Activated T-cell treated with anti-CD3 and anti-CD28 coated beads, Interleukin-2, amount 50 U/mL, for 24 hours (primary cell): Measurements from ENCODE around the gene TGFB1.
"Not testable (repeated sequence)": the region's sequence is repeated elsewhere in the genome, so short reads cannot be mapped to it uniquely, and the experiment has no call there.

Source experiments
- DNase-seq: peaks from one replicate; pipeline ENCODE4 v3.0.0-alpha.2; 2020
- H3K27ac Mint-ChIP-seq: 2 replicates; pipeline ENCODE4 v1.8.0; 2020; ENCODE audit warnings: mild to moderate bottlenecking, mixed read lengths
- H3K27me3 Mint-ChIP-seq: 2 replicates; pipeline ENCODE4 v1.8.0; 2020; ENCODE audit warnings: mixed read lengths
- H3K36me3 Mint-ChIP-seq: 2 replicates; pipeline ENCODE4 v1.8.0; 2020; ENCODE audit warnings: low read depth, mixed read lengths
- H3K4me1 Mint-ChIP-seq: 2 replicates; pipeline ENCODE4 v1.8.0; 2020; ENCODE audit warnings: low read depth, mixed read lengths
- H3K4me3 Mint-ChIP-seq: 2 replicates; pipeline ENCODE4 v1.8.0; 2020; ENCODE audit warnings: mild to moderate bottlenecking, moderate library complexity, mixed read lengths
- H3K9me3 Mint-ChIP-seq: 2 replicates; pipeline ENCODE4 v1.8.0; 2020; ENCODE audit warnings: mixed read lengths

Gene TGFB1

GRCh38 chr19:41377977-41378709, 24.4 kb upstream of the TGFB1 start:
- Mint-ChIP-seq H3K27ac (peak overlapping the region; percentile 5), H3K27me3 (no peaks in the 10 kb centered on the region), H3K4me1 (peaks cover 14% of the 10 kb centered on the region), H3K36me3 (peaks cover 7% of the 10 kb centered on the region), H3K4me3 (no peak overlapping the region), H3K9me3 (no peaks in the 10 kb centered on the region)
- no peak for DNase-seq

GRCh38 chr19:41376998-41377365, 23.3 kb upstream of the TGFB1 start:
- no peaks in the 10 kb centered on the region for H3K9me3 Mint-ChIP-seq
- H3K36me3 Mint-ChIP-seq = peaks cover 4% of the 10 kb centered on the region
- no peaks in the 10 kb centered on the region for H3K27me3 Mint-ChIP-seq
- H3K4me1 Mint-ChIP-seq = peaks cover 14% of the 10 kb centered on the region
- DNase-seq = peak; percentile 46
- peak overlapping the region; percentile 65 for H3K4me3 Mint-ChIP-seq
- H3K27ac Mint-ChIP-seq = peak overlapping the region; percentile 68

- Mint-ChIP-seq H3K9me3 (no peaks in the 10 kb centered on the region), H3K36me3 (peaks cover 2% of the 10 kb centered on the region), H3K4me1 (peaks cover 14% of the 10 kb centered on the region), H3K4me3 (peak within 1 kb of the TSS; percentile 65), H3K27ac (peak within 1 kb of the TSS; percentile 68), H3K27me3 (no peaks in the 10 kb centered on the region)
- peak; percentile 50 for DNase-seq
Measured at GRCh38 chr19:41376241-41376997, 22.7 kb upstream of the TGFB1 start, which contains the start of gene TMEM91. Gene TMEM91, plus strand, starts transcription at chr19:41376533. Its CDS starts 1,777 bp downstream, at chr19:41378310.

GRCh38 chr19:41373993-41374392, 20.3 kb upstream of the TGFB1 start:
- peaks cover 2% of the 10 kb centered on the region for H3K36me3 Mint-ChIP-seq

DNA sequence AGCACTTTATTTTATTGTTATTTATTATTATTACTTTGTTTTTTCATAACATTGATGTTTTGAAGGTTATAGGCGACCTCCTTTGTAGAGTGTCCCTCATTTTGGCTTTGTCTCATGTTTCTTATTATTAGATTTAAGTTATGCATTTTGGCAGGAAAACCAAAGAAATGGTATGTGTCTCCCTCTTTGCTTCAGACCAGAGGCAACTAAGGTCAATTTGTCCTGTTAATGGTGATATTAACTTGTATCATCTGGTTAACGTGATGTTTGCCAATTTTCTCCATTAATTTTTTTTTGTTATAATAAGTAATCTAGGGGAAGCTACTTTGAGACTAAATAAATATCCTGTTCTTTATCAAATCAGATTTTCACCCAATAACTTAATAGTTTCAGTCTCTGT, 18.8 kb upstream of the TGFB1 start:
- no peaks in the 10 kb centered on the region for H3K9me3 Mint-ChIP-seq
- no peak overlapping the region for H3K27ac Mint-ChIP-seq

More at GRCh38 chr19:41373993-41374392, 20.3 kb upstream of the TGFB1 start:
- H3K4me1 Mint-ChIP-seq = peaks cover 14% of the 10 kb centered on the region
- no peaks in the 10 kb centered on the region for H3K9me3 Mint-ChIP-seq
- no peak overlapping the region for H3K27ac Mint-ChIP-seq
- no peaks in the 10 kb centered on the region for H3K27me3 Mint-ChIP-seq
- DNase-seq = no peak
- no peak overlapping the region for H3K4me3 Mint-ChIP-seq

DNA sequence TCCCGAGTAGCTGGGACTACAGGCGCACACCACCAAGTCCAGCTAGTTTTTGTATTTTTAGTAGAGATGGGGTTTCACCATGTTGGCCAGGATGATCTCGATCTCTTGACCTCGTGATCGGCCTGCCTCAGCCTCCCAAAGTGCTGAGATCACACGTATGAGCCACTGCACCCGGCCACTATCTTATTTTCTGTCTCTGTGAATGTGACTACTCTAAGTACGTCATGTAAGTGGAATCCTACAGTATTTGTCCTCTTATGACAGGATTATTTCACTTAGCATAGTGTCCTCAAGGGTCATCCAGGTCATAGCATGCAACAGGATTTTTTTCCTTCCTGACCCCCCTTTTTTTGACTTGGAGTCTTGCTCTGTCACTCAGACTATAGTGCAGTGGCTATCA, 17.8 kb upstream of the TGFB1 start:
- Mint-ChIP-seq H3K9me3 (no peaks in the 10 kb centered on the region), H3K4me3 (no peak overlapping the region), H3K4me1 (peaks cover 12% of the 10 kb centered on the region), H3K27ac (no peak overlapping the region), H3K36me3 (peaks cover 2% of the 10 kb centered on the region), H3K27me3 (no peaks in the 10 kb centered on the region)
- no peak for DNase-seq

More for the DNA sequence above, 18.8 kb upstream of the TGFB1 start:
- H3K27me3 Mint-ChIP-seq = no peaks in the 10 kb centered on the region
- no peak overlapping the region for H3K4me3 Mint-ChIP-seq
- no peak for DNase-seq
- peaks cover 16% of the 10 kb centered on the region for H3K4me1 Mint-ChIP-seq
- H3K36me3 Mint-ChIP-seq = peaks cover 2% of the 10 kb centered on the region

DNA sequence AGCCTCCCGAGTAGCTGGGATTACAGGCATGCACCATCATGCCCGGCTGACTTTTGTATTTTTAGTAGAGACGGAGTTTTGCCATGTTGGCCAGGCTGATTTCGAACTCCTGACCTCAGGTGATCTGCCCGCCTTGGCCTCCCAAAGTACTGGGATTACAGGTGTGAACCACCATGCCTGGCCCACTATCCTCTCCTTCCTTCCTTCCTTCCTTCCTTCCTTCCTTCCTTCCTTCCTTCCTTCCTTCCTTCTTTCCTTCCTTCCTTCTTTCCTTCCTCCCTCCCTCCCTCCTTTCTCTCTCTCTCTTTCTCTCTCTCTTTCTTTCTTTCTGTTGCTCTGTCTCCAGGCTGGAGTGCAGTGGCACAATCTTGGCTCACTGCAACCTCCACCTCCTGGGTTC, 17.4 kb upstream of the TGFB1 start:
- not testable (repeated sequence) for H3K9me3 Mint-ChIP-seq, H3K4me3 Mint-ChIP-seq, H3K36me3 Mint-ChIP-seq, H3K27me3 Mint-ChIP-seq, H3K27ac Mint-ChIP-seq, DNase-seq
- H3K4me1 Mint-ChIP-seq = peaks cover 13% of the 10 kb centered on the region

- Mint-ChIP-seq H3K9me3 (no peaks in the 10 kb centered on the region), H3K27ac (no peak overlapping the region), H3K4me1 (peaks cover 9% of the 10 kb centered on the region), H3K36me3 (peaks cover 4% of the 10 kb centered on the region), H3K27me3 (no peaks in the 10 kb centered on the region), H3K4me3 (no peak overlapping the region)
- no peak for DNase-seq
Measured at GRCh38 chr19:41369769-41370168, 16.0 kb upstream of the TGFB1 start.

DNA sequence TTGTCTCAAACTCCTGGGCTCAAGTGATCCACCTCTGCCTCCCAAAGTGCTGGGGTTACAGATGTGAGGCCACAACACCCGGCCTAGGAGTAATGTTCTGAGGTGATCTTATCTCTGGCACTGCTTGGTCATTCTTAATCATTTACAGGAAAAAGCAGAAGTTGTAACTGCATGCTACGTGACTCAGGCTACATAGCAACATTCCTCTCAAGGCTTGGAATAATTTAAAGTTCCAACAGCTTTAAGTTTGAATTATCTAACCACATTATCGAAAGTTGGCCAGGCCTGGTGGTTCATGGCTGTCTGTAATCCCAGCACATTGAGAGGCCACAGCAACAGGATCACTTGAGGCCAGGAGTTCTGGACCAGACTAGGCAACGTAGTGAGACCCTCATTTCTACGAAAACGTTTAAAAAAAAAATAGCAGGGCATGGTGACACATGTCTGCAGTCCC, 14.2 kb upstream of the TGFB1 start:
- H3K27ac Mint-ChIP-seq = peak overlapping the region; percentile 27
- peaks cover 21% of the 10 kb centered on the region for H3K4me1 Mint-ChIP-seq
- H3K27me3 Mint-ChIP-seq = no peaks in the 10 kb centered on the region
- H3K9me3 Mint-ChIP-seq = no peaks in the 10 kb centered on the region
- peaks cover 10% of the 10 kb centered on the region for H3K36me3 Mint-ChIP-seq
- no peak overlapping the region for H3K4me3 Mint-ChIP-seq
- DNase-seq = no peak

DNA sequence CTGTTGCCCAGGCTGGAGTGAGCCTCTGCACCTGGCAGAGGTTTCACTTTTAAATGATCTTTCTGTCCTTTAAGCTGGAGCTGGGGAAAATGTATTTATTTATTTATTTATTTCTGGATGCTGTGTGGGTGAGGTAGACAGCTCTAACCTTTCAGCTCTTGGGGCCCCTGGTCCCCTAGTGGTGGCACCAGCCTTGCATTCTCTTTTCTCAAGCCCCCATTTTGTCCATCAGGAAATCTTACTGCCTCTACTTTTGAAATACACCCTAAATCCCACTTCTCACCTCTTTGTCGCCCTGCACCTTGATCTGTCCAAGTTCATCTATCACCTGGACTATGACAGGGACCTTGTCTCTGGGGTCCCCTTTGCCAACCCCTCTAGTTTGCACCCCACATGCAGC, 12.4 kb upstream of the TGFB1 start:
- no peak overlapping the region for H3K4me3 Mint-ChIP-seq
- DNase-seq = no peak
- H3K4me1 Mint-ChIP-seq = peaks cover 29% of the 10 kb centered on the region
- no peaks in the 10 kb centered on the region for H3K27me3 Mint-ChIP-seq
- peaks cover 18% of the 10 kb centered on the region for H3K36me3 Mint-ChIP-seq
- H3K9me3 Mint-ChIP-seq = no peaks in the 10 kb centered on the region
- H3K27ac Mint-ChIP-seq = no peak overlapping the region

- peak overlapping the region; percentile 100 for H3K27ac Mint-ChIP-seq
- DNase-seq = no peak
- H3K36me3 Mint-ChIP-seq = peaks cover 22% of the 10 kb centered on the region
- no peaks in the 10 kb centered on the region for H3K27me3 Mint-ChIP-seq
- peak overlapping the region; percentile 91 for H3K4me3 Mint-ChIP-seq
- no peaks in the 10 kb centered on the region for H3K9me3 Mint-ChIP-seq
- H3K4me1 Mint-ChIP-seq = peaks cover 31% of the 10 kb centered on the region
Measured at GRCh38 chr19:41364524-41365391, 11.0 kb upstream of the TGFB1 start.

DNA sequence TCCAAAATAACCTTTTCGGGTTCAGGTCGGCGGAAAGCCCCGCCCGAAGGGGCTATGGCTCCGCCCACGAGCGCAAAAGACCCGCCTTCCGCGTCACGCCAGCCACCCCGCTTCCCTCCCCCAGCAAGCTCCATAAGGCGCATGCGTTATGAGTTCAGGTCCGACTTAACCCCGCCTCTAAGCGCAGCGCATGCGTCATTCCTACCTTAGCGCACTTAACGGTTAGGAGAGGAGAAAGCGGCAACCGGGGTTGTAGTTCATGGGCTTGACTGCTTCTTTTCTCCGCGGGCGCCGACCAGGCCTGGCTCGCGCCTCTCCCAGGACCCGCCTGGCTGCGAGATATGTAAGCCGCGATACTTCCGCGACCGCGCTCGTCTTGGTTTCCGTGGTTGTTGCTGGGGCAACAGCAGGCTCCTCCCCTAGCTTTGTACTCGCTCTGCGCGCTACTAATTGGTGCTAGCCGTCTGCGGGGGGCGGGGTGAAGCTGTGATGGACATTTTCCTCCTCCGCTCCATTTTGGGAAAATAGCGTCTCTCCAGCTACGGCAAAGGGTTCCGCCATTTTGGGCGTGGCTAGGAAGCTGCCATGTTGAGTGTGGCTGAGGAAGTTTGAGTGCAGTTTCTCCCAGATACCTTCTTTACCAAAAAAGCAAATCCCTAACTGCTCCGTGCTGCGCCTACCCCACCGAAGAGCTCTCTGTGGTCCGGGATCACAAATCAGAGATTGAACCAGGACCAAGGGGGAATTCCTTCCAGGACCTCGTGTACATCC, 10.2 kb upstream of the TGFB1 start, which contains the start of gene B9D2:
Gene B9D2 (minus strand): TSS at position 397 of the 771 bp plus-strand sequence. CDS start 630 bp downstream, outside the sequence.
- Mint-ChIP-seq H3K27ac (peak within 1 kb of the TSS; percentile 100), H3K9me3 (no peaks in the 10 kb centered on the region), H3K27me3 (no peaks in the 10 kb centered on the region), H3K36me3 (peaks cover 22% of the 10 kb centered on the region), H3K4me1 (peaks cover 33% of the 10 kb centered on the region), H3K4me3 (peak within 1 kb of the TSS; percentile 91)
- peak; percentile 98 for DNase-seq

DNA sequence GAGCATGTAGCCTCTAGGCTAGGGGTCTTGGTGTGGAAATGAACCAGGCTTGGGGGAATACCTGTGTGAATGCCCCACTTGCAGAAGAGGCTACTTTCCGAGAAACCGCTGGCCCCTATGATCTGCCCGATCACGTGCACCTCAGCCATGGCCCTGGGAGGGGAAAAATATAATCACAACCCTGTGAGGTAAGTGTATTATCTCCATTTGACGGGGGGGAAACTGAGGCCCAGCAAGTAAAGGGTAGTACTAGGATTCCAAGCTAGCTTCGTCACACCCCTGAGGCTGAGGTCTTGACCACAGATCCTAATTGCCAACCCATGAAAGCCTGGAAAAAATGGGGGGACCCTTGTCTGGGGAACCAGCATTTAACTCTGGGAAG, 9.6 kb upstream of the TGFB1 start:
- H3K27ac Mint-ChIP-seq = peak overlapping the region; percentile 100
- H3K4me3 Mint-ChIP-seq = peak overlapping the region; percentile 91
- H3K4me1 Mint-ChIP-seq = peaks cover 35% of the 10 kb centered on the region
- peaks cover 22% of the 10 kb centered on the region for H3K36me3 Mint-ChIP-seq
- no peaks in the 10 kb centered on the region for H3K9me3 Mint-ChIP-seq
- no peaks in the 10 kb centered on the region for H3K27me3 Mint-ChIP-seq
- DNase-seq = no peak
